Endodermal cell (in vitro differentiated cells): ENCODE measurements around the gene EMB. TPM values are rescaled to one million over a fixed set of nuclear protein-coding genes. Genes with fewer than 3 reads are reported as not detected.

Experiments
- DNase-seq: peaks from one replicate; pipeline ENCODE4 v3.0.0-alpha.2; 2017
- H3K27ac ChIP-seq: 2 replicates; pipeline ENCODE4 v1.5.1; 2013; ENCODE audit warnings: mild to moderate bottlenecking, low read depth, low read length, moderate library complexity
- H3K27me3 ChIP-seq: 2 replicates; pipeline ENCODE4 v1.6.1; 2013; ENCODE audit warnings: mild to moderate bottlenecking, low read length, moderate library complexity; ENCODE audit not compliant: insufficient read depth, control insufficient read depth, poor library complexity, severe bottlenecking
- H3K36me3 ChIP-seq: 2 replicates; pipeline ENCODE4 v1.7.0; 2013; ENCODE audit warnings: mild to moderate bottlenecking, low read length, moderate library complexity; ENCODE audit not compliant: control insufficient read depth, insufficient read depth
- H3K4me1 ChIP-seq: one replicate; pipeline ENCODE4 v1.7.0; 2013; ENCODE audit warnings: low read length; ENCODE audit not compliant: control insufficient read depth, insufficient read depth
- H3K4me3 ChIP-seq: 2 replicates; pipeline ENCODE4 v1.5.1; 2013; ENCODE audit warnings: mild to moderate bottlenecking, low read length, moderate library complexity
- H3K9ac ChIP-seq: 2 replicates; pipeline ENCODE4 v1.6.1; 2013; ENCODE audit warnings: mild to moderate bottlenecking, low read length, moderate library complexity; ENCODE audit not compliant: poor library complexity, severe bottlenecking; ENCODE audit errors: extremely low read depth
- H3K9me3 ChIP-seq: 2 replicates; pipeline ENCODE4 v1.6.1; 2013; ENCODE audit warnings: mild to moderate bottlenecking, low read length, moderate library complexity; ENCODE audit not compliant: control insufficient read depth
- H3K27ac Mint-ChIP-seq: 2 replicates; pipeline ENCODE4 v1.8.0; 2020; ENCODE audit warnings: mixed read lengths
- H3K27me3 Mint-ChIP-seq: 2 replicates; pipeline ENCODE4 v1.8.0; 2021; ENCODE audit warnings: mild to moderate bottlenecking, mixed read lengths; ENCODE audit not compliant: insufficient read depth
- H3K36me3 Mint-ChIP-seq: 2 replicates; pipeline ENCODE4 v1.8.0; 2020; ENCODE audit warnings: low read depth, mixed read lengths
- H3K4me1 Mint-ChIP-seq: 2 replicates; pipeline ENCODE4 v1.8.0; 2020; ENCODE audit warnings: mixed read lengths
- H3K4me3 Mint-ChIP-seq: 2 replicates; pipeline ENCODE4 v1.8.0; 2020; ENCODE audit warnings: mild to moderate bottlenecking, moderate library complexity, mixed read lengths
- H3K9me3 Mint-ChIP-seq: 2 replicates; pipeline ENCODE4 v1.8.0; 2020; ENCODE audit warnings: mild to moderate bottlenecking, mixed read lengths
- CTCF ChIP-seq: fragments of 200-600 bp; sonication (generic); conservative IDR thresholded peaks from 2 replicates; pipeline ENCODE4 v1.5.0; 2021; ENCODE audit warnings: antibody characterized with exemption, mild to moderate bottlenecking
- WGBS, 2 experiments: methylation state at CpG; one replicate each; pipeline versions ENCODE4 v1.1.5 to v1.1.7; 2013; ENCODE audit warnings: missing lambda C conversion rate in 2 of 2, mixed read lengths in 1 of 2; ENCODE audit not compliant: insufficient coverage in 1 of 2, insufficient read length in 1 of 2; 5-methylcytosine and 5-hydroxymethylcytosine counted together
- total RNA-seq, 2 donors: library from RNA; stranded (reverse); fragmentation: NEBNext Ultra II Directional in 1 of 2; extraction: Animal tissue kit (Norgen Biotek cat#: 25700) in 1 of 2; gene quantifications; 2 replicates in 1 of 2; 3 replicates in 1 of 2; pipeline ENCODE4 v1.2.1, GENCODE V29; 2021

The EMB gene
- total RNA-seq, 2 donors from 2014 or later: 46.1 to 57.0 TPM

- Histone ChIP-seq H3K36me3 (no peaks in the 10 kb centered on the region), H3K9ac (no peak overlapping the region), H3K4me1 (no peaks in the 10 kb centered on the region), H3K27me3 (no peaks in the 10 kb centered on the region), H3K9me3 (peaks cover 18% of the 10 kb centered on the region), H3K4me3 (no peak overlapping the region), H3K27ac (no peak overlapping the region)
- Mint-ChIP-seq H3K27ac (no peak overlapping the region), H3K4me3 (no peak overlapping the region), H3K27me3 (no peaks in the 10 kb centered on the region), H3K9me3 (peaks cover 58% of the 10 kb centered on the region), H3K4me1 (no peaks in the 10 kb centered on the region), H3K36me3 (no peaks in the 10 kb centered on the region)
- DNase-seq: no peak
- TF ChIP-seq CTCF: no peak
- WGBS, 2 experiments: 57 to 80% methylated on average over 1 to 2 of the region's 2 CpGs
Observed at GRCh38 chr5:50352382-50352781, 88.7 kb downstream of the EMB start.

Other genes starting within 250 kb of the EMB start
- 10 to 100 TPM; 18.7 to 19.4 TPM for gene PARP8, start 225.3 kb upstream of the EMB start, total RNA-seq